ENCODE results near the gene DNASE1L1.

Gene DNASE1L1

DNA sequence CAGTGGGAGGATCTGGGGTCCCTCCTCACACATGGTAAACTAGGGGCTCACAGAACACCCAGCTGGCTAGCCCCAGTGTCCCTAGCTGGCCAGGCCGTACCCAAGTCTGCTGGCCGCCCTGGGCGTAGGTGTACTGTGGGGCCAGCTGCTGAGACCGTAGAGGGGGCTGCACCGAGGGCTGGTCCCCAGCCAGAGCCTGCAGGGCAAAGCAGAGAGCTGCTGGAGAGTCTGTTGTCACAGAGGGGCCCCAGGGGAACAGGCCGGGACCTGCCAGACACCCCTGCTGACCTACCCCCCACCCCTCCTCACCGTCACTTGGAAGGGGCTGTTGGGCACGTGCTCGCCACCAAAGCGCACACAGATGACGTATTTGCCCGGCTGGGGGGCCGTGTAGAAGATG, 54.5 kb downstream of the DNASE1L1 start:
- no peak overlapping the region for H3K4me3 ChIP-seq (ENCODE audit: low read depth, low read length)
- TF ChIP-seq, protein P1, sequence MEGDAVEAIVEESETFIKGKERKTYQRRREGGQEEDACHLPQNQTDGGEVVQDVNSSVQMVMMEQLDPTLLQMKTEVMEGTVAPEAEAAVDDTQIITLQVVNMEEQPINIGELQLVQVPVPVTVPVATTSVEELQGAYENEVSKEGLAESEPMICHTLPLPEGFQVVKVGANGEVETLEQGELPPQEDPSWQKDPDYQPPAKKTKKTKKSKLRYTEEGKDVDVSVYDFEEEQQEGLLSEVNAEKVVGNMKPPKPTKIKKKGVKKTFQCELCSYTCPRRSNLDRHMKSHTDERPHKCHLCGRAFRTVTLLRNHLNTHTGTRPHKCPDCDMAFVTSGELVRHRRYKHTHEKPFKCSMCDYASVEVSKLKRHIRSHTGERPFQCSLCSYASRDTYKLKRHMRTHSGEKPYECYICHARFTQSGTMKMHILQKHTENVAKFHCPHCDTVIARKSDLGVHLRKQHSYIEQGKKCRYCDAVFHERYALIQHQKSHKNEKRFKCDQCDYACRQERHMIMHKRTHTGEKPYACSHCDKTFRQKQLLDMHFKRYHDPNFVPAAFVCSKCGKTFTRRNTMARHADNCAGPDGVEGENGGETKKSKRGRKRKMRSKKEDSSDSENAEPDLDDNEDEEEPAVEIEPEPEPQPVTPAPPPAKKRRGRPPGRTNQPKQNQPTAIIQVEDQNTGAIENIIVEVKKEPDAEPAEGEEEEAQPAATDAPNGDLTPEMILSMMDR (IDR thresholded peaks at IDR 0.05; ENCODE audit: low read depth, low read length): no peak

DNA sequence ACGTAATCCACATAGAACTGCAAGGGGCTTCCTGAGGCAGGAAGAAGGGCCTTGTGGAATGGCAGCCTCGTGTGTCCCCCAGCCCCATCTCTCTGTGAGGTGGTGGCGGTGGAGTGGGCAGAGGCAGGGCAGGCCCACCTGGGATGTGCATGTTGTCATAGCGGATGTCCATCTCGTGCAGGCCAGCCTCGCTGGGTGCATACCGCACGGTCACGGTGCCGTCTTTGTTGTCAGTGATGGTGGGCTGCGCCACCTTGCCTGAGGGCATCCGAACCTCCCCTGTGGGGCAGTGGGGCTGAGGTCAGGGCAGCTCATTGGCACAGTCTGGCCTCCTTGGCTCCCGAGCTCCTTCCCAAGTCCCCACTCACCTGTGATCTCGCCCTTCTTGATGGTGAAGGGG, 55.0 kb downstream of the DNASE1L1 start:
- no peak overlapping the region for H3K4me3 ChIP-seq (ENCODE audit: low read depth, low read length)
- TF ChIP-seq, protein P1 (IDR thresholded peaks at IDR 0.05; ENCODE audit: low read depth, low read length): no peak

DNA sequence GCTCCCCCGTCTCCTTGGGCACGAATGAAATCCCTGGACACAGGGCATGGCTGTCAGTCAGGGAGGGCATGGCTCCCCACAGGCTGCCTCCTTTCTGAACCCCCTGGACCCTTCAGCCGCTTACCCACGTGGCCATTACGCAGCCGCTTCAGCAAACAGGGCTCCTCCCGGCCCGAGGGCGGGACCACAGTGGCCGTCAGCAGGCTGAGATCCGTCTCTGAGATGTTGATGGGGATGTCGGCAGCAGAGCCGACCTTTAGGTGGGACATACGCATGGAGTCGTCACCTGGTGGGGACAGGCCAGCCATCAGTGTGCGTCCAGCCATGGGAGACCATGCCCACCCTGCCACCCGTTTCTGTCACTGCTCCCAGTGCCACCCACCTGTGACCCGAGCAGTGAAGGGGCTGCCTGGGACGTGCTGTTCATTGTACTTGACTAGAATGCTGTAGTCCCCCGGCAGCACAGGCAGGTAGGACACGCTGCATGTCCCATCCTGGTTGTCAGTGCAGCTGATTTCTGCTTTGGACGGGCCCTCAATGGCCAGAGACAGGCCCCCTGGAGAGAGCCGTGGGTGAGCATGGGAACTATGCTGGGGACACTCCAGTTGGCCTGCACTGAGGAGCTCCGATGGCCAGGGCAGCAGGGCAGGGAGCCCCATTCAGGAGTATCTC, 55.7 kb downstream of the DNASE1L1 start:
- no peak overlapping the region for H3K4me3 ChIP-seq (ENCODE audit: low read depth, low read length)
- TF ChIP-seq, protein P1 (IDR thresholded peaks at IDR 0.05; ENCODE audit: low read depth, low read length): no peak

DNA sequence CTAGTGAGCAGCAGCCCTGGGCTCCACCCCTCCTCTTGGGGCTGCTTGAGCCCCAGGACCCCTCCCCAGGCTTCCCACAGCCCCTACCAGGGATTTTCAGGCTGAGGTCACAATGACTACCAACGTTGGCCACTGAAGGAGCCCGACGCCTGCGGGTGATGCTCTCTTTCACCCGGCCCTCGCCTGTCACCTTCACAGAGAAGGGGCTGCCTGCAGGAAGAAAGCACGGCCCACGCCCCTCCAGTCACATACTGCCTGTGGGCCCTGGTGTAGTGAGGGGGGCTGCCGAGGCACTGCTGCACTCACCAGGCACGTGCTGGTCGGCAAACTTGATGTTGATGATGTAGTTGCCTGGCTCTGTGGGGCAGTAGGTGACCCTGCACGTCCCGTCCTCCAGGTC, 56.6 kb downstream of the DNASE1L1 start:
- H3K4me3 ChIP-seq (ENCODE audit: low read depth, low read length): no peak overlapping the region
- TF ChIP-seq, protein P1 (IDR thresholded peaks at IDR 0.05; ENCODE audit: low read depth, low read length): no peak

DNA sequence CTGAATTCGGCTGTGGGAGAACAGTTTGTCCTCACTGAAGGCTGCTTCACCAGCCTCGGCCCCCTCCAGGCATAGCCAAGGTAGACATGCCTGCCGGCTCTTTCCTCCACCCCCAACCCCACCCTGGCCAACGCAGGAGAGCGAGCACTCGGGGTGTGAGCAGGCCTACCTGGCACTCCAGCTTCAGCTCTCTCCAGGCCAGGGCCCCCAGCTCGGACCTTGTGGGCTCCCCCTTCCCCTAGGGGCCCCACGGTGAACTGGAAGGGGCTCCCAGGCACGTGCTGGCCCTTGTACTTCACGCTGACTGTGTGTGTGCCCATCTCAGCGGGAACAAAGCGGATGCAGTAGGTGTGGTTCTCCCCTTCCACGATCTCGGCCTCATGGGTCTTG, 57.0 kb downstream of the DNASE1L1 start:
- H3K4me3 ChIP-seq (ENCODE audit: low read depth, low read length): no peak overlapping the region
- TF ChIP-seq, protein P1 (IDR thresholded peaks at IDR 0.05; ENCODE audit: low read depth, low read length): no peak

Data from WI38 (cell line).